ENCODE data around the gene GPR160. TPM values are rescaled to one million over a fixed set of nuclear protein-coding genes. Genes with fewer than 3 reads are reported as not detected.
A peak's percentile ranks its signal among the peaks of the same experiment; 100 is the strongest.

The GPR160 gene
- total and polyA plus RNA-seq, 4 donors, result 16.9 to 23.3 (median 20.7) TPM

DNA sequence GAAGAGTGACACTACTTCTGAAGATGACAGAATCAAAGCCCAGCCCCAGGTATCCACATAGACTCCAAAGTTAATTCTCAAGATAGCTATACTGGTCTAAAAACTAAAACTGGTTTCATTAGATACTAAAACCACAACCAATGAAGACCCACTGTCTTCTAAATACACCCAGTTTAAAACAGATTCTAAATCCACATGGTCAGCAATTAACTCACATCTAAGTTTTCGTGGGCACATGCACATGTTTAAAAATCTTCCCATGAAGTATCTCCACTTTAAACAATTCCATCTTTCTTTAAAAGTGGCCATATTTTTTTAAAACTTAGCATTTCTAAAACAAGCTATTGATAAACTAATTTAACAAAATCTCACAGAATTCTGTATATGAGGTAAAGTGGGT is 63.1 kb downstream of the GPR160 start:
- ATAC-seq (ENCODE audit: insufficient read depth, low FRiP score) (no peak), DNase-seq (no peak)
- no peaks in the 10 kb centered on the region for H3K9me3 ChIP-seq (ENCODE audit: control insufficient read depth in 4 of 4, insufficient read depth in 3 of 4, low read length in 3 of 4)
- no peak overlapping the region for H3K27ac ChIP-seq (ENCODE audit: low read depth in 1 of 2, low read length in 1 of 2)
- TF ChIP-seq CTCF (IDR thresholded peaks at IDR 0.05; ENCODE audit: control extremely low read depth, extremely low read depth), result no peak
- 91 to 94% methylated on average over 1 of the region's 1 CpG for WGBS, 2 donors
- H3K9ac ChIP-seq (ENCODE audit: insufficient read depth in 1 of 2, low read length in 2 of 2), result no peak overlapping the region
- no peak overlapping the region for H3K4me3 ChIP-seq
- H3K4me1 ChIP-seq (ENCODE audit: control insufficient read depth in 5 of 5, insufficient read depth in 5 of 5, low read length in 5 of 5), result no peaks in the 10 kb centered on the region
- no peaks in the 10 kb centered on the region for H3K27me3 ChIP-seq (ENCODE audit: control insufficient read depth in 3 of 3, insufficient read depth in 3 of 3, low read length in 2 of 3)
- peaks cover 14 to 55% (median 29%) of the 10 kb centered on the region in 4 donors for H3K36me3 ChIP-seq (ENCODE audit: control insufficient read depth in 4 of 4, insufficient read depth in 4 of 4, low read length in 4 of 4)

- Histone ChIP-seq H3K9ac (ENCODE audit: insufficient read depth in 1 of 2, low read length in 2 of 2) (no peak overlapping the region), H3K9me3 (ENCODE audit: control insufficient read depth in 4 of 4, insufficient read depth in 3 of 4, low read length in 3 of 4) (no peaks in the 10 kb centered on the region), H3K4me1 (ENCODE audit: control insufficient read depth in 5 of 5, insufficient read depth in 5 of 5, low read length in 5 of 5) (no peaks in the 10 kb centered on the region), H3K4me3 (no peak overlapping the region), H3K27ac (ENCODE audit: low read depth in 1 of 2, low read length in 1 of 2) (no peak overlapping the region), H3K27me3 (ENCODE audit: control insufficient read depth in 3 of 3, insufficient read depth in 3 of 3, low read length in 2 of 3) (no peaks in the 10 kb centered on the region), H3K36me3 (ENCODE audit: control insufficient read depth in 4 of 4, insufficient read depth in 4 of 4, low read length in 4 of 4) (peaks cover 8 to 47% (median 22%) of the 10 kb centered on the region in 4 donors)
- ATAC-seq (ENCODE audit: insufficient read depth, low FRiP score), result no peak
- no peak for DNase-seq
- WGBS, 2 donors, result 97 to 98% methylated on average over 8 of the region's 8 CpGs
- TF ChIP-seq CTCF (IDR thresholded peaks at IDR 0.05; ENCODE audit: control extremely low read depth, extremely low read depth), result no peak
These were observed 64.6 kb downstream of the GPR160 start for GRCh38 chr3:170102431-170102830.

- H3K36me3 ChIP-seq (ENCODE audit: control insufficient read depth in 4 of 4, insufficient read depth in 4 of 4, low read length in 4 of 4), result peaks cover 0 to 23% (median 7%) of the 10 kb centered on the region in 4 donors
- WGBS, 2 donors, result 88 to 95% methylated on average over 1 of the region's 1 CpG
- ATAC-seq (ENCODE audit: insufficient read depth, low FRiP score), result no peak
These were observed 70.1 kb downstream of the GPR160 start for GRCh38 chr3:170107941-170108340.

More at GRCh38 chr3:170107941-170108340, 70.1 kb downstream of the GPR160 start:
- Histone ChIP-seq H3K4me1 (ENCODE audit: control insufficient read depth in 5 of 5, insufficient read depth in 5 of 5, low read length in 5 of 5) (no peaks in the 10 kb centered on the region), H3K9me3 (ENCODE audit: control insufficient read depth in 4 of 4, insufficient read depth in 3 of 4, low read length in 3 of 4) (no peaks in the 10 kb centered on the region), H3K27ac (ENCODE audit: low read depth in 1 of 2, low read length in 1 of 2) (no peak overlapping the region), H3K9ac (ENCODE audit: insufficient read depth in 1 of 2, low read length in 2 of 2) (no peak overlapping the region), H3K27me3 (ENCODE audit: control insufficient read depth in 3 of 3, insufficient read depth in 3 of 3, low read length in 2 of 3) (peaks cover 0 to 2% (median 0%) of the 10 kb centered on the region in 3 donors), H3K4me3 (no peak overlapping the region)
- peak in 1 of 3 donors; percentile 39 for DNase-seq
- no peak for TF ChIP-seq CTCF (IDR thresholded peaks at IDR 0.05; ENCODE audit: control extremely low read depth, extremely low read depth)
